GM19099 (cell line): ENCODE measurements around the gene BEND2.

ENCODE experiments used
- POLR2A ChIP-seq: IDR thresholded peaks from 3 replicates; pipeline ENCODE4 v1.6.1; 2011; ENCODE audit warnings: low read depth; ENCODE audit not compliant: insufficient read length; ENCODE audit errors: extremely low read depth

Gene BEND2

DNA sequence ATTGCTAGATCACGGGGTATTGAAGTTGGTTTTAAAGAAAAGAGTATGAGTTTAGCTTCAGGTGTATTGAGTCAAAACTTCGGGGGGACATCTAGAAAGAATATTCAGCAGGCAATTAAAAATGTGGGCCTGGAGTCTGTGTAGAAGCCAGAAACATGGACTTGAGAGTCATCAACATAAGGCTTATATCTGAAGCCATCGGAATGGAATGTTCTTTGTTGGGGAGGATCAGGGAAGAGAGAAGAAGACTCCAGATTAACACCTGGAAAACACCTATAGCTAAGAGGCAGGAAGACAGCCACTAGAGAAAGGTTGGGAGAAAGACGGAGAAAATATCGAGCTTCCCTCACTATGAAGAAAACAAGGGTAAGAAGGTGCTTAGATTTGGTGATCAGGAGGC lies 69.5 kb downstream of the BEND2 start:
- TF ChIP-seq POLR2A: no peak

DNA sequence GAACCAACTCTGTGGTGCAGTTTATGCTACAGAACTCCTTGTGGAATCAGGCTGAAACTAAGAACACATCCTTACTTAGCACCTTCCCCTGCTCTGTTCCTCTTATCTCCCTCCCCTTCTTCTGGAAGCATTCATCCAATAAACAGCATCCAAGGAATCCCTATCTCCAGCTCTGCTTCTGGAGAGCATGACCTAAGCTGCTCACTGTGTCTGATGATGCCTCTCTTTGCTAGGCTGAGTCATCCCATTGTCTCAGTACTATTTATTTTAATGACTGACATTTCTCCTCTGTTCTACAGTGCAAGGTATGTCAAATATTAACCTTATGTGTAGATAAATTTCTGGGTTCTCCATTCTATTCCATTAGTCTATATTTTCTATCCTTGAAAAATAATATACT lies 71.2 kb downstream of the BEND2 start:
- no peak for TF ChIP-seq POLR2A

- no peak for TF ChIP-seq POLR2A
These were observed 73.7 kb downstream of the BEND2 start for GRCh38 chrX:18146954-18147353.

DNA sequence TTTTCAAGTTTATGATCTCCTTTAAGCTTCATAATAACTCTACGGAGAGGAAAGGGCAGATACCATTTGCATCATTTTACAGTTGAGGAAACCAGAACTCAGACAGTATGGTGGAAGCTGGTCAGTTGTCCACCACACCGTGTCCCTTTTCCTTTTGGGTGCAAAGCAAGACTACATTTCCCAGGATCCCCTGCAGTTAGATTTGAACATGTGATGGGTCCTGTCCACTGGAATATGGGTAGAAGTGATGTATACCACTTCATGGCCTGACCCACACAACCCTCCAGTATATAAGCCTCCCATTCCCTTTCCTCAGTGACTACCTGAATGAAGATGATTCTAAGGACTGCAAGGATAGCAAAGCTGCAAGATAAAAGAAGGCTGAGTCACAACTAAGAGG lies 74.7 kb downstream of the BEND2 start:
- TF ChIP-seq POLR2A: no peak

- no peak for TF ChIP-seq POLR2A
These were observed 83.9 kb downstream of the BEND2 start for GRCh38 chrX:18136816-18137215.

GRCh38 chrX:18133605-18134004 lies 87.1 kb downstream of the BEND2 start:
- TF ChIP-seq POLR2A: no peak

DNA sequence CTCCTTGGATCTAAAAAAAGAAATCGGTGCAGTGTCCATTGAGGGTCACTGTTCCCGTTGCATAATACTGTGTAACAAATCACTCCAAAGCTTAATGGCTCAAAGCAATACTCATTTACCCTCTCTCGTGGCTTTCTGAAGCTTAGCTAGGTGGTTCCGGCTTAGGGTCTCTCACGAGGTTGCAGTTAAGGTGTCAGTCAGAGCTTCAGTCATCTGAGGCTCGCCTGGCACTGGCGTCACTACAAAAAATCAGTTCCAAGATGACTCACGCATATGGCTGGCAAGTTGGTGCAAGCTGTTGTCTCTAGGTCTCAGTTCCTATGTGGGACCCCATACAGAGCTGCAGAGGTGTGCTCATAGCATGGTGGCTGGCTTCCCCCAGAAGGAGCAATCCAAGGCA lies 91.0 kb downstream of the BEND2 start:
- no peak for TF ChIP-seq POLR2A

- no peak for TF ChIP-seq POLR2A
These were observed 93.7 kb downstream of the BEND2 start for GRCh38 chrX:18126971-18127370.

GRCh38 chrX:18119856-18120255 lies 100.8 kb downstream of the BEND2 start:
- TF ChIP-seq POLR2A: no peak
